GM12864 (cell line): ENCODE results near the gene PLXNA2.

Experiments
- DNase-seq: peaks from one replicate; pipeline ENCODE4 v3.0.0-alpha.2; 2011; ENCODE audit warnings: low read depth
- H3K4me3 ChIP-seq: 2 replicates; pipeline ENCODE4 v1.5.1; 2011; ENCODE audit warnings: mild to moderate bottlenecking, low read depth, low read length, control low read depth
- CTCF ChIP-seq: IDR thresholded peaks from 2 replicates; pipeline ENCODE4 v1.5.1; 2011; ENCODE audit warnings: low read depth, mild to moderate bottlenecking, moderate library complexity, low read length, control low read depth, inconsistent platforms; ENCODE audit errors: missing control alignments

PLXNA2 gene

GRCh38 chr1:208004851-208005250, 239.3 kb downstream of the PLXNA2 start:
- DNase-seq, result no peak
- H3K4me3 ChIP-seq, result no peak overlapping the region
- no peak for TF ChIP-seq CTCF

- no peak for DNase-seq
- TF ChIP-seq CTCF, result no peak
Observed at GRCh38 chr1:208003241-208003640, 240.9 kb downstream of the PLXNA2 start.

GRCh38 chr1:208002672-208003071, 241.5 kb downstream of the PLXNA2 start:
- no peak for DNase-seq
- no peak overlapping the region for H3K4me3 ChIP-seq
- TF ChIP-seq CTCF, result no peak

More at GRCh38 chr1:208003241-208003640, 240.9 kb downstream of the PLXNA2 start:
- no peak overlapping the region for H3K4me3 ChIP-seq

GRCh38 chr1:208002078-208002477, 242.1 kb downstream of the PLXNA2 start:
- TF ChIP-seq CTCF, result no peak
- H3K4me3 ChIP-seq, result no peak overlapping the region
- no peak for DNase-seq

- no peak for DNase-seq
- no peak for TF ChIP-seq CTCF
- no peak overlapping the region for H3K4me3 ChIP-seq
Observed at GRCh38 chr1:208000504-208000903, 243.7 kb downstream of the PLXNA2 start.

GRCh38 chr1:207999972-208000371, 244.2 kb downstream of the PLXNA2 start:
- no peak overlapping the region for H3K4me3 ChIP-seq
- DNase-seq, result no peak
- TF ChIP-seq CTCF, result no peak

GRCh38 chr1:207999274-207999915, 244.8 kb downstream of the PLXNA2 start:
- no peak for TF ChIP-seq CTCF
- no peak overlapping the region for H3K4me3 ChIP-seq
- DNase-seq, result no peak
